HTERT RPE-1 (cell line): ENCODE data around the gene GARIN3.
"Not testable (repeated sequence)": the region's sequence is repeated elsewhere in the genome, so short reads cannot be mapped to it uniquely, and the experiment has no call there.

Experiments
- in situ Hi-C: fragments of 300-500 bp; cut with MboI; formaldehyde crosslinking; loops from 4 replicates; pipeline ENCODE4 v1.14.3; 2020; ENCODE audit warnings: low sequenced_read_pairs

GARIN3 gene

GRCh38 chr5:157166214-157167213 lies at the start of gene GARIN3:
TSS of gene GARIN3 (minus strand) at chr5:157166264. CDS start at chr5:157166168, 96 bp downstream.
- in situ Hi-C loops, result no loop called here

- in situ Hi-C loops, result no loop called here
Observed at GRCh38 chr5:157215514-157216167, 49.6 kb upstream of the GARIN3 start.

GRCh38 chr5:157214861-157215513 lies 48.9 kb upstream of the GARIN3 start:
- in situ Hi-C loops, result no loop called here

GRCh38 chr5:157214415-157214814 lies 48.4 kb upstream of the GARIN3 start:
- in situ Hi-C loops, result no loop called here

- in situ Hi-C loops, result no loop called here
Observed at GRCh38 chr5:157213527-157214243, 47.6 kb upstream of the GARIN3 start.

GRCh38 chr5:157212307-157212706 lies 46.2 kb upstream of the GARIN3 start:
- in situ Hi-C loops, result no loop called here

- in situ Hi-C loops, result not testable (repeated sequence)
Observed at GRCh38 chr5:157210652-157211051, 44.6 kb upstream of the GARIN3 start.

- in situ Hi-C loops, result no loop called here
Observed at GRCh38 chr5:157205708-157206107, 39.6 kb upstream of the GARIN3 start.

GRCh38 chr5:157204765-157205164 lies 38.7 kb upstream of the GARIN3 start:
- in situ Hi-C loops, result no loop called here

GRCh38 chr5:157203417-157203816 lies 37.4 kb upstream of the GARIN3 start:
- in situ Hi-C loops, result no loop called here

- in situ Hi-C loops, result no loop called here
Observed at GRCh38 chr5:157201857-157202256, 35.8 kb upstream of the GARIN3 start.

GRCh38 chr5:157198277-157198986 lies 32.4 kb upstream of the GARIN3 start:
- in situ Hi-C loops, result no loop called here

GRCh38 chr5:157197086-157197485 lies 31.0 kb upstream of the GARIN3 start:
- in situ Hi-C loops, result no loop called here

GRCh38 chr5:157196045-157196444 lies 30.0 kb upstream of the GARIN3 start:
- in situ Hi-C loops, result no loop called here

GRCh38 chr5:157193699-157194424 lies 27.8 kb upstream of the GARIN3 start:
- in situ Hi-C loops, result no loop called here

- in situ Hi-C loops, result no loop called here
Observed at GRCh38 chr5:157189223-157189622, 23.2 kb upstream of the GARIN3 start.

- in situ Hi-C loops, result no loop called here
Observed at GRCh38 chr5:157188270-157188669, 22.2 kb upstream of the GARIN3 start.

- in situ Hi-C loops, result no loop called here
Observed at GRCh38 chr5:157187046-157187754, 21.1 kb upstream of the GARIN3 start.
